Kidney glomerular epithelial cell (primary cell): ENCODE data around the gene OR2T1.
"Not testable (repeated sequence)": the region's sequence is repeated elsewhere in the genome, so short reads cannot be mapped to it uniquely, and the experiment has no call there.

Experiments used
- DNase-seq: peaks from one replicate; lab custom pipeline; 2025; lab: John Stamatoyannopoulos, UW

Gene OR2T1

GRCh38 chr1:248402748-248403147 lies at the start of gene OR2T1:
OR2T1 (plus strand) TSS chr1:248403048; CDS start chr1:248406148, 3,100 bp downstream.
- no peak for DNase-seq

- DNase-seq = no peak
These were observed 43.4 kb upstream of the OR2T1 start for GRCh38 chr1:248359415-248359814.

GRCh38 chr1:248361121-248361715 lies 41.6 kb upstream of the OR2T1 start, which contains the start of gene OR2T4:
OR2T4 (plus strand) TSS chr1:248361665; CDS start chr1:248361665, 0 bp downstream.
- DNase-seq = no peak

- no peak for DNase-seq
These were observed 36.2 kb upstream of the OR2T1 start for GRCh38 chr1:248366609-248367008.

GRCh38 chr1:248372394-248372793 lies 30.5 kb upstream of the OR2T1 start:
- DNase-seq = no peak

GRCh38 chr1:248373761-248374160 lies 29.1 kb upstream of the OR2T1 start:
- DNase-seq = no peak

- no peak for DNase-seq
These were observed 27.4 kb upstream of the OR2T1 start, which contains the start of gene OR2T6 for GRCh38 chr1:248375446-248375845. OR2T6 (plus strand) TSS chr1:248375746; CDS start chr1:248387609, 11,863 bp downstream.

- DNase-seq = no peak
These were observed 25.9 kb upstream of the OR2T1 start for GRCh38 chr1:248376916-248377315.

GRCh38 chr1:248380854-248381253 lies 22.0 kb upstream of the OR2T1 start:
- DNase-seq = no peak

- DNase-seq = no peak
These were observed 14.4 kb upstream of the OR2T1 start for GRCh38 chr1:248388426-248388825.

- no peak for DNase-seq
These were observed 9.8 kb upstream of the OR2T1 start for GRCh38 chr1:248393050-248393449.

- DNase-seq = no peak
These were observed 1.2 kb downstream of the OR2T1 start for GRCh38 chr1:248404024-248404423.

- DNase-seq = no peak
These were observed 4.2 kb downstream of the OR2T1 start for GRCh38 chr1:248406721-248407692.

GRCh38 chr1:248416226-248416625 lies 13.4 kb downstream of the OR2T1 start:
- no peak for DNase-seq

- no peak for DNase-seq
These were observed 15.0 kb downstream of the OR2T1 start for GRCh38 chr1:248417854-248418253.

GRCh38 chr1:248421384-248421783 lies 18.5 kb downstream of the OR2T1 start:
- no peak for DNase-seq

- not testable (repeated sequence) for DNase-seq
These were observed 24.8 kb downstream of the OR2T1 start for GRCh38 chr1:248427526-248428191.

GRCh38 chr1:248428192-248428533 lies 25.3 kb downstream of the OR2T1 start:
- DNase-seq = not testable (repeated sequence)

- not testable (repeated sequence) for DNase-seq
These were observed 28.8 kb downstream of the OR2T1 start for GRCh38 chr1:248431683-248432082.

- not testable (repeated sequence) for DNase-seq
These were observed 29.4 kb downstream of the OR2T1 start for GRCh38 chr1:248432201-248432600.

- not testable (repeated sequence) for DNase-seq
These were observed 31.1 kb downstream of the OR2T1 start for GRCh38 chr1:248433811-248434415.

GRCh38 chr1:248434913-248435312 lies 32.1 kb downstream of the OR2T1 start:
- not testable (repeated sequence) for DNase-seq
